ENCODE results near the gene MCRIP2. TPM values are rescaled to one million over a fixed set of nuclear protein-coding genes. Genes with fewer than 3 reads are reported as not detected.

The MCRIP2 gene
- total RNA-seq, 1 experiment from 2014 or later: 44.9 TPM

DNA sequence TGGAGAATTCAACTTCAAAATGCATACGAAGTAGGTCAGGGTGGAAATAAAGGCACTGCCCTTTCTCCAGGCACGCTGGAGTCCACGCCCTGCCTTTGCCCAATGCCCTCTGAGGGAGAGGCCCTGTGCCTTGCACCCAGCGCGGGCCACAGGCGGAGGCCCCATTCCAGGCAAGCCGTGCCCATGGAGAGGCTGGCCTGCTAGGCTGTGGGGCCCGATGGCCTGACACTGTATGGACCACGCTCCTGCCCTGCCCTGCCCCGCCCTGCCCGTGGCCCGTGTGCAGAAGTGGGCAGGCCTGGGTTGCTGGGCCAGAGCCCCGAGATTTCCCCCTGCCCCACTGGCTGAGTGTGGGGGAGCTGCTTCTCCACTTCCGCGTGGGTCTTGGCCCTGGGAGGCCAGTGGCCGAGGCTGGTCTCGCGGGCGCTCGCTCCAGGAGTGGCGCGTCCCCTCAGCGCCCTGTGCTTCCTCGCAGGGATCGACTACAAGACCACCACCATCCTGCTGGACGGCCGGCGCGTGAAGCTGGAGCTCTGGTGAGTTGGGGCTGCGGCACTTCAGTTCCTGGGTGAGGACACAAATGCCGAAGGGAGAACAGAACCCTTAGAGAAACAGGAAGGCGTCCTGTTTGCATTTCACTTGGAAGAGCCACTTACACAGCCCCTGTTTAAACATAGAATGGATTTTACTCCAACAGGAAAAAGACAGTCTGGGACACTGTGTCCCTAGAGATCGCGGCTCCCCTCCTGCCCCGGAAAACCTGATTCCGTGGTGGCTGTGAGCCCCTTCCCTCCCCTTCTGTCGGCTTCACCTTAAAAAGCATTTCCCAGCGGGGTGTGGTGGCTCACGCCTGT, 24.7 kb upstream of the MCRIP2 start:
- no peak for DNase-seq (ENCODE audit: low read depth)

GRCh38 chr16:617855-618254, 23.8 kb upstream of the MCRIP2 start:
- DNase-seq (ENCODE audit: low read depth): no peak

DNA sequence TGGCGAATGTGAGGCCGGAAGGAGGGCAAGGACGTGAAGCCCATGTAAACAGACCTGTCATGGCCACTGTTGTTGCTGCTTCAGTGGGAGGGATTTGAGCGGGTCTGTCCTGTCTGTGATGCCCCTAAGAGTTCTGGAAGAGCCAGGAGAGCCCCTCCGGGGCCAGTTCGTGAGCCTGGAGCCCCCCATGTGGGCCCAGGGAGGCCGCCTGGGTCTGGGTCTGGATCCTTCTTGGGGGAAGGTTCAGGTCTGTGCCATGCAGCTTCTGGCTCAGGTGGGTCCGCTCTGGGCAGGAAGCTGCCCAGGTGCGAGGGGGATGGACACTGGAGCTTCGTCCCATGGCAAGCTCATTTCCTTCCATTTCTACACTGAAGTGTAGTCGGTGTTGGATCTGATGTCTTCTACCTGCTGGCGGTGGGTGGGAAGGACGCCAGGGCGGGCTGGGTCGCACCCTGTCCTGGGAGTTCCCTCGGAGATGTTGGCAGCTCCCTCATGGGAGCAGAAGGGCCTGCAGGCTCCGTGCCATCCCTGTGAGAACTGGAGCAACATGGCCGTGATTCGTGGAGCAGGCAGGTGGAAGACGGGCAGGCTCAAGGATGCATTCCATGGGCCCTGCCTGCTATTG, 22.0 kb upstream of the MCRIP2 start:
- no peak for DNase-seq (ENCODE audit: low read depth)

- DNase-seq (ENCODE audit: low read depth): no peak
These were observed 20.7 kb upstream of the MCRIP2 start for GRCh38 chr16:620700-621525.

DNA sequence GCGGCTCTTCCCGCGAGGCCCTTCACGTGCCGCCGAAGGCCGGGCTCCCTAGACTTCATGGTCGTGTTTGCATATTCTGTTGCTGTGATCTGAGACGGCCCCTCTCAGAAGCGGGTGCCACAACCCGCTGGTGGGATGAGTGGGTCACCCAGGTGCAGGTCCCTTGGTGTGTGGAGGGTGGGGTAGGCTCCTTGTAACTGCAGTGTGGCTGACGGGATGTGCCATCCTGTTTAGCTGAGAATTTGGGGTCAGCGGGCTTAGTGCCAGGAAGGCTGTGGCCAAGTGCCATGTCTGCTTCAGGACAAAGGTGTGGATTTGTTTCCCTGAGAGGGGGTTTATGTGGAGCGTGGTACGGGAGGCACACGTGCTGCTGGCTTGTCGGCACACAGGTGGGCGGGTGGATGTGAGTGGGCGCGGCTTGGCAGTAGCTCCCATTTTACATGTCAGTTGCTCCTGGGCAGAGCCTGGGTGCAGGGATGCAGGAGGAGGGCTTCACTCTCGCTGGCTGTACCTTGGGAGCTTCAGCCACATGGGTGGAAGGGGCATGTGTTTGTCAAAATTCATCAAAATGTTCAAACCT, 20.0 kb upstream of the MCRIP2 start:
- DNase-seq (ENCODE audit: low read depth): no peak

- DNase-seq (ENCODE audit: low read depth): no peak
These were observed 18.7 kb upstream of the MCRIP2 start for GRCh38 chr16:622920-623280.

- no peak for DNase-seq (ENCODE audit: low read depth)
These were observed 17.0 kb upstream of the MCRIP2 start for GRCh38 chr16:624526-625070.

DNA sequence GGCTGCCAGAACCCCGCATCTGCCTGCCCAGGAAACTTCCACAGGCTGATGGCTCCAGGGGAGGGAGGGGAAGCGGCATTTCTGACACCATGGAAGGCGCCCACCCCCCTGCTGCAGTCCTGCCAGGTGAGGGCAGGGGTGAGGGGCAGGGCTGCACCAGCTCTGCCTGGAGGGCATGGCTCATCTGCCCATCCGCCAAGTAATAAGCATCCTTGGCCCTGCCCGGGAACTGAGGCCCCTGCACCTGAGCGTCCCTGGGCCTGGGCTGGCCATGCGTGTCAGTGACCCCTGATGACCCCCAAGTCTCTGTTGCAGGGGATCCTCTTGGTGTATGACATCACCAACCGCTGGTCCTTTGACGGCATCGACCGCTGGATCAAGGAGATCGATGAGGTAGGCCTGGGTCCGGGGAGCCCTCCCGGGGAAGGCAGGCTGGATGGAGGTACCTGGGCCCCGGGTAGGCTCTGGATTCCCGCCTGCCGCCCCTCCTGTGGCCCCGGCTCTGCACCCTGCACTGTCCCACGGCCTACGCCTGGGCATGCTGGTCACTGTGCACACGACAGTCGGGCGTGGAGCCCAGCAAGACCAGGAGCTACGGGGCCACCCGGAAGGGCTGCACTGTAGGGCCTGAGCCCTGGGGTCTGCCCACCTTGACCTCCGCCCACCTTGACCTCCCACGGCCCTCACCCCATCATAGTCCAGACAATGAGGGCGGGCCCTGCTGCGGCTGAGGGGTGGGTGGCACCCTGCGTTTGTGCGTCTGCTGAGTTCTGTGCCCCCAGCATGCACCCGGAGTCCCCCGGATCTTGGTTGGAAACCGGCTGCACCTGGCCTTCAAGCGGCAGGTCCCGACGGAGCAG, 16.3 kb upstream of the MCRIP2 start:
- DNase-seq (ENCODE audit: low read depth): no peak

DNA sequence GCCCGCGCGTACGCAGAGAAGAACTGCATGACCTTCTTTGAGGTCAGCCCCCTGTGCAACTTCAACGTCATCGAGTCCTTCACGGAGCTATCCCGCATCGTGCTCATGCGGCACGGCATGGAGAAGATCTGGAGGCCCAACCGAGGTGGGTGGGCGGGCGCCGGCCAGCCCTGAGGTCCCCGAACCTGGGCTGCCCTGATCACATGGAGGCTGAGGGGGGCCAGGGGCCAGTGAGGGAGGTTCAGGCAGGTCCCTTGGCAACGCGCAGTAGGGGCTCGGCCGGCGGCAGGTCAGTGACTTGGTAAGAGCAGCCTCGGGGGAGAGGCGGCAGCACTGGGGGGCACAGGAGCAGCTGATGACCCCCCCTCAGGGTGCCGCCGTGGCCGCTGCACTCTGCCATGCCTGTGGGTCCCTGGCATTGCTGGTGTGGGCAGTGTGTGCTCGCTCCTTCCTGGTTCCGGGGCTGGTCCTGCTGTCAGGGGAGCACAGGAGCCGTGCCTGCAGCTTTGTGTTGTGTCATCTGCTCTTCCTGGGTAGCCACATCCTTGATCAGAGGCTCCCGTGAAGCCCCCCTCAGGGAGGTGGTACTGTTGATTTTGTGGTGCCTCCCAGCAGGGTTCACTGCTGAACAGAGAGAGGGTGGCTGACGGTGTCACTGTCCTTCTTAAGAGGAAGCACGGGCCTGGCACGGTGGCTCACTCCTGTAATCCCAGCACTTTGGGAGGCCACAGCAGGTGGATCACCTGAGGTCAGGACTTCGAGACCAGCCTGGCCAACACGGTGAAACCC, 15.5 kb upstream of the MCRIP2 start:
- no peak for DNase-seq (ENCODE audit: low read depth)

DNA sequence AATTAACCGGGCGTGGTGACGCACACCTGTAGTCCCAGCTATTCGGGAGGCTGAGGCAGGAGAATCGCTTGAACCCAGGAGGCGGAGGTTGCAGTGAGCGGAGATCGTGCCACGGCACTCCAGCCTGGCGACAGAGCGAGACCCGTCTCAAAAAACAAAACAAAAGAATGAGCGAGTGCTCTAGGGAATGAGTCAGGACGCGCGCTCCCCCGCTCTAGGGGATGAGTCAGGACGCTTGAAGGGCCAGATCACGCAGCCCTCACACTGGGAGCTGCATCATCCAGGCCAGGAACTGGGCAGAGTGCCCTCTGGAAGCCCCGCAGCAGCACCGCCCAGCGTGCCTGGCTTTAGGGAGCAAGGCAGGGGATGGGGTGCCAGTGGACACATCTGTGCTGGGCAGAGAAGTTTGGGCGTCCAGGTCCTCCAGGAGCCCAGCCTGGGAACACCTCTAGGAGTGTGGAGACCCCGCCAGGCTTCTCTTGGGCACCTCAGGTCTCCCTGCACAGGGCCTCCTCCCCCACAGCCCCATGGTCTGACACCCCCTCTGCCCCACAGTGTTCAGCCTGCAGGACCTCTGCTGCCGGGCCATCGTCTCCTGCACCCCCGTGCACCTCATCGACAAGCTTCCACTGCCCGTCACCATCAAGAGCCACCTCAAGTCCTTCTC, 14.7 kb upstream of the MCRIP2 start:
- DNase-seq (ENCODE audit: low read depth): peak; percentile 96

GRCh38 chr16:627454-628239, 14.0 kb upstream of the MCRIP2 start:
- DNase-seq (ENCODE audit: low read depth): no peak

DNA sequence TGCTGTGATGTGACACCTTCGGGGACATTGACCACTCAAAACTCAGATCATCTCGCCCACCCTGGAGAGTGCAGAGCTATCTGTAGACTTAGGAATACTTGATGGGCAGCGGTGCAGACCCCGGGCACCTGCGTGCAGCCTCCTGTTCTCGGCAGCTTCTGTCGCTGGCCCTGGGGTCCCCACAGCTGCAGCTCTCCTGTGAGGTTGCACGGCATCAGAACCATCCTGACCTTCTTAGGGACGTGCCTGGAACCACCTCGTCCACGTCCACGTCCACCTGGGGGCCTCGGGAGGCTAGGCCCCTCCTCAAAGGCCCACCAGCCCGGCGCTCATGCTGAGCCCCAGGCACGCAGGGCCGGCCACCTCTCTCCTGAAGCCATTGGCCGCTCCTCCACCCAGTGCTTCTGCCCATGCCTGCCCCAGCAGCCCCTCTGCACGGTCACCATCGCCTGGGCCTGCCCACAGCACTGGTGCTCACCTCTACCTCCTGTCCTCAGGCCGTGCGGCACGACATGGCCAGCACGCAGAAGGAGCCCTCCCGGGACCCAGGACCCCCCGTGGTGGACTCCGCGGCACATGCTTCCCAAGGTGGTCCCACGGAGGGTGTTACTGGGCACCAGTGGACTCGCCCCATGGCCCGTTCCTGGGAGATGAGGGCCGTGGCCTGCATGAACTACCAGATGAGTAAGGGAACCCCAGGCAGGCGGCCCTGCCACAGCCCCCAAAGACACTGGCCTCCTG, 13.1 kb upstream of the MCRIP2 start:
- no peak for DNase-seq (ENCODE audit: low read depth)

DNA sequence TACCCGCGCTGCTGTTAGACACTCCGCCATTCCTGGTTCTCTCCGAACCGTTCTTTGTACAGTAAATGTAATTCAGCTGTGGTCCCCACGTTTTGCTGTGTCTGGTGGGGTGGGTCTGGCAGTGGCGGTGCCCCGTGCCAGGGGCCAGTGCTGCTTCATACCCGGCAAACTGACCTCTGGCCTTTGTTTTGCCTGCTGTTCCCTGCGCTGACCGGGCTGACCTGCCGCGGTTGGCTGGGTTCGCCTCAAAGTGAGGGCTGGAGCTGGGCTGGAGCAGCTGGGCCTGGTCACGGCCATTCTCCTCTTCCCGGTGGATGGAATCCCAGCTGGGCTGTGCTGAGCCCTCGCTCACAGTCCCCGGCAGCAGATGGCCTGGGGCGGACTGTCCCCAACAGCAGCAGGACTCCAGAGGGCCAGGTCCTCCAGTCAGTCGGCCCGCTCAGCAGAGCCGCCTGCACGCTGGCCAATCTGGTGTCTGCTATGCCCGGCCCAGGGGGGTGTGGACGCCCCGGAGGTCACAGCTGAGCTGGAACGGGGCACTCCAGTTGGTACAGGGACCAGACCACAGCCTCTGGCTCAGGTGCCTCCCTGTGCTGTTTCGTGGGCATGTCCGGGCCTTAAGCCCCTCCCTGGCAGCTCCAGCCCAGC, 12.3 kb upstream of the MCRIP2 start:
- DNase-seq (ENCODE audit: low read depth): no peak

GRCh38 chr16:629833-630248, 11.8 kb upstream of the MCRIP2 start:
- DNase-seq (ENCODE audit: low read depth): no peak

- no peak for DNase-seq (ENCODE audit: low read depth)
These were observed 11.3 kb upstream of the MCRIP2 start for GRCh38 chr16:630249-630814.

- no peak for DNase-seq (ENCODE audit: low read depth)
These were observed 10.7 kb upstream of the MCRIP2 start, which contains the start of gene WFIKKN1 for GRCh38 chr16:630815-631405. Gene WFIKKN1, plus strand, starts transcription at chr16:630985. Its CDS starts 269 bp downstream, at chr16:631254.
